NCI-H526 treated with DMSO at 0.1 percent for 48 hours (cell line): ENCODE data around the gene ZCCHC13.
"Not testable (repeated sequence)": the region's sequence is repeated elsewhere in the genome, so short reads cannot be mapped to it uniquely, and the experiment has no call there.

ENCODE experiments used
- DNase-seq: peaks from one replicate; lab custom pipeline; 2025; lab: John Stamatoyannopoulos, UW

ZCCHC13 gene

DNA sequence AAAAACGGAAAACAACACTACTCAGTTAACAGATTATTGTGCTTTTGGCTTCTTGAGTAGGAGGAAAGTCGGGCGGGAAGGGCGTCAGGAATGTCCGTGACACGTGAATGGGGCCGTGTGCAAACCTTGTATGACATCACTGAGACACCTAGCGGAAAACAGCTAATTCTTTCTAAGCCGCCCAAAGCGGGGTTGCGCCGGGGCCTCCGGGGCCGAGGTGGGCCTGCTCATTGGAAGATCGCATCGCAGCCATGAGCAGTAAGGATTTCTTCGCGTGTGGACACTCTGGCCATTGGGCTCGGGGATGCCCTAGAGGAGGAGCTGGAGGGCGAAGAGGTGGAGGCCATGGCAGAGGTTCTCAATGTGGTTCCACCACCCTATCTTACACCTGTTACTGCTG is at the start of gene ZCCHC13:
ZCCHC13 (plus strand) TSS at position 165 of the 400 bp plus-strand sequence; CDS start at position 252, 87 bp downstream.
- DNase-seq = no peak

DNA sequence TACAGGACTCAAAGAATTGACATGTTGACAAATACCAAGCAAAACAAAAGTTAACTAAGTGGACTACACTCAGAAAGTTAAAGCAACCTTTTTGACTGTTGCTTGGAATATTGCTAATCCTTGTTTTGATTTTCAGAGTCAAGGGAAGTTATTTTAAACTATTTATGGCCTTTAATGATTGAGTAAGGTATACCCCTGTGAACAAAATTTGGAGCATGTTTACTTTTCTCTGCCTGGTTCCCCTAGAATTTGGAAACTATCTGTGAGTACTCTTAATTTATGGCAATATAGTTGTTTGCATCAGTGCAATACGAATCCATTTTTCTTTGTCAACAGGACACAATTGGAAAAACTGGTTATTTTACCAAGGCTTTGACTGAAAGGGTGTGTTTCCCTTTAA is 45.9 kb upstream of the ZCCHC13 start:
- not testable (repeated sequence) for DNase-seq

DNA sequence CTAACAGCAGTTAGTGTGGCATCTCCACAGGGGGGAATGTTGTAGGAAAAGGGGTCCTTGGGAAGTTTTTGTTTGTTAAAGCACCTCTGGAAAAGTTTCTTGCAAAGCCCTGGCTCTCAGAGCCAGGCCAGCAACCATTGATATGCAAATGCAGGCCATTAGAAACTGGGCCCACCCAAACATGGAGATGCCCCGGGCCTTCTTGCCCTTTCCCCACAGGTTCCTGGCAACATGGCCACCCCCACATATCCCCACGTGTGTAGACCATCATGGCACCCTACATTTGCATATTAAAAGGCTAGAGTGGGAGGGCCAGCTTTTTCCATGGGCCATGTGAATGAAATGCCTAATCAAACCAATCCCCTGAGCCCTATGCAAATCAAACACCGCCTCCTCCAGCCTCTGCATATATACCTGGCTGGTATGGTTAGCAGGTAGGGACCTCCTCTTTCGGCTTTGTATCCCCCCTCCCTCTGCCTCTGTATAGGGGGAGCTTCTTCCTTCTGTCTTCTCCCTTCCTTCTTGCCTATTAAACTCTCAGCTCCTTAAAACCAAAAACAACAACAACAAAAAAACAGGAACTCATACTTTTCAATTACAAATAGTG is 44.0 kb upstream of the ZCCHC13 start:
- no peak for DNase-seq

DNA sequence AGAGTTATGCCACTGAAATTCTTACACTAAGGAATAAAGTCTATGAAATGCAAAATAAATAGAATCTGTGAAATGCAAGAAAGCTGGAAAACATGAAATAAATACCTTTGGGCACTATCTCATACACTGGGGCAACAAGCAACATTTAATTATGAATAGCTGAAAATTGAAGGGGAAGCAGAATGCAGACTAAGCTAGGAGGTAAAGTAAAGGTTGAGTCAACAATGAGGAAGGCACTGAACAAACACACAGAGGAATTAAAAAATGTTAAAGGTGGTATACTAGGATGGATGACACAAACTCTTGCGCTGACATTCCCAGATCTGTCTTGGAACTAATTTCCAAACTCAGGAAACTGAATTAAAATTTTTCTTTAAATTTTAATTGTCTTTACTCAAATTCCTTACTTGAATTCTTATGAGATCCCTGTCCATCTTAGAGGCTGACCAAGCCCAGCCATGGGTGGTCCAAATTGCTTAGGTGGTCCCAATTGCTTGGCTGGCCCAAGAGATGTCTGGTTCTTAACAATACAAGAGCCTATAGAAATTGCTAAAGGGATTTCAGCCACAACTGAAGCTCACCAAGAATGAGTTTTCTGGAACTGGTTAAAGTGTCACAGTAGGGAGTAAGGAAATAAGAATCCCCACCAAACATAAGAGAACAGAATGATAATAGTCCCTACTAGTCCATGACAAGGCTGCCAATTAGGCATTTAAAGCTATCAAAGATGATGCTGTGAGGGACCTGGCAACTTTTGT is 41.3 kb upstream of the ZCCHC13 start:
- no peak for DNase-seq

DNA sequence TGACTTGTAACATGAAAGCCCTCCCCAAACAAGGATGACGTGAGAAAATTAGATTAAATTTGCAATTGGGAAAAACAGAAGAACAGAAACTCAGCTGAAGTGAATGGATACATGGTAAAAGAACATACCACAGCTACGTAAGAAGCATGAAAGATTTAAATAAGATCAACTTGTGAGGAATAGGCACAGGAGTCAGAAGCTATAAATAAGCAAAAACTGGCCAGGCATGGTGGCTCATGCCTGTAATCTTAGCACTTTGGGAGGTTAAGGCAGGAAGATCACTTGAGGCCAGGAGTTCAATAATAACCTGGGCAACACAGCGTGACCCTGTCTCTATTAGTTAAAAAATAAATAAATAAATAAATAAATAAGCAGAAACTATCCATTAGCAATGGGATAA is 33.6 kb upstream of the ZCCHC13 start:
- DNase-seq = no peak

DNA sequence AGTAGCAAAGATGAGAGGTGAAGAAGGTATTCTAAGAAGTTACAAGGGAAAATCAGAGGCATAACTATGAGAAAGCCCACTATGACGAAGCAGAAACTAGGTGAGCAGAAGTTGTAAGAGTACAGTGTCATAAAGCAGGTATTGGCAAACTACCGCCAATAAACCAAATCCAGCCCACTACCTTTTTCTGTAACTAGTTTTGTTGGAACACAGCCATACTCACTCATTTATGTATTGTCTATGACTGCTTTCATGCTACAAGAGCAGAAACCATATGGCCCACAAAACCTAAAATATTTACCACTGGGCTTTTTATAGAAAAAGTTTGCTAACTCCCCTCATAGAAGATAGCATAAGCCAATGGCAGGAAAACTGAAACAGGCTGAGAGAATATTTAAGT is 31.8 kb upstream of the ZCCHC13 start:
- no peak for DNase-seq

DNA sequence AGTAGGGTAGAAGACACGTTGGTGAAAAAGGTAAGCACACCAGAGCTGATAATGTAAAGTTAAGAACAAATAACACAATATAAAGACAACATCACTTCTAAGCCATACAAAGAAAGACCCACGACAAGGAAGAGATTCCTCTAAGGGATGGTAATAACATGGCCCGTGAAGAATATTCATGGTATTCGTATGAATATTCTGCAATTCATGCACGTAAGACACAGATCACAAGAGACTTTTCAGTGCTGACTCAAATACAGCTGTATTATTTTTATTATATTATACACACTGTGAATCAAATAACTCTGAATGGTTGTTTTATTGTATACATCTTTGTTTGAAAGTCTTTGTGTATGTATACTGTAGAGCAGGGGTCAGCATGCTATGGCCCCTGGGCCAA is 29.5 kb upstream of the ZCCHC13 start:
- no peak for DNase-seq

DNA sequence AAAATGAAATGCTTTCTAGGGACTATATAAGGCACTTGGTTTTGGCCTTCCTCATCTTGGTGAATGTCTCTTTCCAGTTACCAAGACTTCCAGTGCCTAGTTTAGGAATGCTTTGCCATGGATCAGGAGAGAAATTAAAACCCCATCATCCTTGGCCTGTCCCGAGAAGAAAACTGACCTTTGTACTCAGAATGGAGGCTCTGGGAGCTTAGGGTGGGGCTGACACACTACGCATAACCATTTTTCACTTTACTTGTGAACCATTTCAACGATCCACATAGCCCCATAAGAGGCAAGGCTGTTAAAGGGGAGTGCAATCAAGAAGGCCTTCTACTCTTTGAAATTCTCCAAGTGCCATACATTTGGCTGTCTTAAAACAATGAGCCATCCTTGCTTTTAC is 26.7 kb upstream of the ZCCHC13 start:
- no peak for DNase-seq

DNA sequence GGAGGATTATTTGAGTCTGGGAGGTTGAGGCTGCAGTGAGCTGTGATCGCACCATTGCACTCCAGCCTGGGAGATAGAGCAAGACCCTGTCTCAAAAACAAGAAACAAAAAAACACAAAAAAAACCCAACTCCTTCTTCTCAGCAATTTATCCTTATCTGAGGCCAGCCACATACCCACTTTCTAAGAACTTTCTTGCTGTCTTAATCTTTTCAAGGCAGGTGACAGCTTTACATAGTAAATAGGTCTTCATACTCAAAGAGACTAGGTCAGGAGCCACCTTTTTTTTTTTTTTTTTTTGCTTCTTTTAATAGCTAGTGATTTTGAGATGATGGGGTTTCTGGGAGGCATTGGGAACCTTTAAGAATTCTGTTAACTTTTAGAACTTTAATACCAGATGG is 26.1 kb upstream of the ZCCHC13 start:
- no peak for DNase-seq

DNA sequence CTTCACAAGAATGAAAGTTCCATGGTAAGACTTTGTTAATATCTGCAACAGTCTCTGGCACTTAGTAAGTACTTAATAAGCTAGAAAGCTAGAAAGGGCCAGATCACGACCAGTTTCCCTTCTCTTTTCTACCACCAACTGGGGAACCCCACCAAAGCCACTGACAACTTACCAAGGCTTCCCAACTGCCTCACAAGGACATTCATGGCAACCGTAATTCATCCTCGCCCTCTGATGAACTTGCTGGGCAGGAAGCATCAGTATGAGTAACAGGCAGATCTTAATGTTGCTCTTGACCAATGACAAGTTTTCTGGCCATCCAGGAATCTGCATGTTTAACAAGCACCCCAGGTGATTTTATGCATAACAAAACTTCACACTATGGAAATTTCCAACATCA is 23.2 kb upstream of the ZCCHC13 start:
- no peak for DNase-seq

DNA sequence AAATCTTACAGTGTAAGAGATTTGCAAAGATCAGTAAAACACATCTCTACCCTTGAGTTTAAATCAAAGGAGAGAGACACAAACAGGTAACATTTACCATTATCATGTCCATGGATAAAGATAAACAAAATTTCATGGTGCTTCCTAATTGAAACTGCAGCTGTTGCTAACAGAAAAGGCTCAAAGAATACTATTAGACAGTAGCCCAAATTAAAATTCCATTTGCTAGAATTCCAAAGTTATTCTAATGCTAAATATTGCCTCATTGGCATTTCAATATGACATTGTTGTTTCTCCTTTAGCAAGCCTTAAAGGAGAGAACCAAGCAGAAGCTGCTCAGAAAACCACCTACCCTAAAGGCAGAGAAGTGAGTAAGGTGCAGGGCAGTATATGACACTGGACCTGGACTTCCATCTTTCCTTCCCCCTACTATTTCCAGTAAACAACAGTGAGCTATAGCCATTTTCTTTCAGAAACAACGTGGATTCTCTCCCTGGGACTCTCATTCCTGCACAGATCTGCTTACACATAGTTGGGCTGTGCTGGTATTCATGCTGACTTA is 19.5 kb upstream of the ZCCHC13 start:
- DNase-seq = no peak

DNA sequence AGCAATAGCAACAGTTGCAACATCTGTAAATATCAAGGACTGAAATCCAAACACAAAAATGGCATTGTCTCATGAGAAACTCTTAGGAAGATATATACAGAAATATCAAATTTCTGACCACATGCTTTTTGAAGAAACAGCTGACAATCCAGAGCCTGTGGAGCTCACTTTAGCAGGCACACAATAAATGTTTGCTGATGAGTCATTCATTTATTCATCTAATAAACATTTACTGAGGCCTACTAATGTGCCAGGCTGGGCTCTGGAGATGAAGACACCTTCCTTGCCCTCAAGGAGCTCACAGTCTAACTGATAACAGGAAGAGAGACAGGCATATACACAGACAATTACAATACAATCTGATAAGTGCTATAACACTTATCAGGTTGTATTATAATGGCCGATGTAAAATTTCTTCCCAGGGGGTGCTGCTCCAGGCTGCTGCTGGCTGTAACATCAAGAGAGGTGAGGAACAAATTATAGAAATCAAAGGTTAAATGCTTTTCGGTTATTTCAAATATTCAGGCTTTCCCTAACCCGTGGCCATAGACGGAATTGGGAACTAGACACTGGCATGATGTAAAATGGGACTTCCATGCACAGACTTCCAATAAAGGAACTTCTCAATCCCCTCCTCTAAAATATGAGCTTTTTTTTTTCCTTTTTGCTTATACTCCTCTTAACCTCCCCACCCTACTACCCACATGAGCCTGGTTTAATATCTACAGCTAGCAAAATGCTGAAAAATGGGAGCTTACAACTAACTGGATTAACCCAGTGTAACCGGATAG is 16.8 kb upstream of the ZCCHC13 start:
- no peak for DNase-seq

DNA sequence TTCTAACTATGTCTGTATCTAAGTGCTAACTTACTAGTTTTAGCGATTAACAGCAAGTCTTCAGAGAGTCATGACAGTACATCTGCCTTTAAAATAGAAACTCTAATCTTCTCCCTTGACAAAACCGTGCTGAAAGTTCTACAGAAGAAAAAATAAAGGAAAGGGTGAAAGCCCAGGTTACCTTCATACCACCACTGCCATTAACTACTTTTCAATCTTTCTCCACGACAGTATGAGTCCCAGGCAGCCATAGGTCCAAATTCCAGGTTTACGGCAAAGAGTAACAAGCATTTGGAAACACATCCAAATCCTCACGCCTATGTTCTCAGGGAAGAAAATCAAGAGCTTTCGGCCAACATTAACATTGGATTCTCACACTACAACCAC is 12.4 kb upstream of the ZCCHC13 start:
- DNase-seq = no peak

DNA sequence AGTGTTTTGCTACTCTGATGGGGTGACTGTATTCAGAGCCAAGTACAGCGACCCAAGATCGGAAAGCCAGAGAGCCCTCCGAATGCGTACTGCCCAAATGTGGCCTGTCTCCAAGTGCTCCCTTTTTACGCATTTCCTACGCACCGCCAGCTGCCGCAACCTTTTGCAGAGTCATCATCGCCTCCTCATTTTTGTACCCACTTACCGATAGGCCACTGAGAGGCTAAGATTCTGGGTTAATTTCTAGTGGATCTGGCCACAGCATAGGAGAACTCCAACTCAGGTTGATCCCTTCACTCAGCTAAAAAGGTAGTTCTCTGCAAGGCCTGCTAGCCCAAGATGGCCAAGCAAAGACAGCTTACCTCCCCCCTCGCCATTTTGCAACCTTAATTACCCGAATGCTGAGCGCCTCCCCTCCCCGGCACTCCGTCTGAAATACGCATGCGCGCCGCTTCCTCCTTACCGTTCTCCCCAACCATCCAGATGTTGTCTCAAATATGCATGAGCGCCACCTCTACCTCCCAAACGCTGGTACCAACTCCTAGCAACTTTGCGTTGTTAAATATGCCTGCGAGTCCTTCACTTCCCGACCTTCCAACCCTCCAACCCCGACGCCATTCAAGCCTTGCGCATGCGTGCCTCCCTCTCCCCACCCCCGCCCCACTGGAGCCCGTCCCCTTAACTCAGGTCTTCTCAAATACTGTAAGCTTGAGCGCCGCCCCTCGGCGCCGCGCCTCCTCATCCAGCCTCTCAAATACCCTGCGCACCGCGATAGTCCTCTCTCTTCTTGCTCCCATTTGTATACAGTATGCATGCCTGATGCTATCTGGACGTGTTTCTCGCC is 11.8 kb upstream of the ZCCHC13 start:
- DNase-seq = peak; percentile 91

DNA sequence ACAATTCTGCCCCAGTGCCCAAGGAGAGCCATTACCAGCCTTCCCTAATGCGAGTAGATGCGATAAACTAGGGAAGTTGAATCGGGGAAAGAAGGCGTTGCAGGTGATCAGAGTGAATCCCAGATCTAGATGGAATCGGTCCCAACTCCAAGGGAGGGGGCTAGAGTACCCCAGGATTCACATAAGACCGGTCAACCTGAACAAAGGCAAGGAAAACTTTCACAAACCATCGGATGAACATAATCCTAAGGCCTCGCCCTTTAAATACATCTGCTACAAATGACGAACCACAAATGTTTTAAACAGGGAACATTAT is 11.2 kb upstream of the ZCCHC13 start:
- DNase-seq = no peak

DNA sequence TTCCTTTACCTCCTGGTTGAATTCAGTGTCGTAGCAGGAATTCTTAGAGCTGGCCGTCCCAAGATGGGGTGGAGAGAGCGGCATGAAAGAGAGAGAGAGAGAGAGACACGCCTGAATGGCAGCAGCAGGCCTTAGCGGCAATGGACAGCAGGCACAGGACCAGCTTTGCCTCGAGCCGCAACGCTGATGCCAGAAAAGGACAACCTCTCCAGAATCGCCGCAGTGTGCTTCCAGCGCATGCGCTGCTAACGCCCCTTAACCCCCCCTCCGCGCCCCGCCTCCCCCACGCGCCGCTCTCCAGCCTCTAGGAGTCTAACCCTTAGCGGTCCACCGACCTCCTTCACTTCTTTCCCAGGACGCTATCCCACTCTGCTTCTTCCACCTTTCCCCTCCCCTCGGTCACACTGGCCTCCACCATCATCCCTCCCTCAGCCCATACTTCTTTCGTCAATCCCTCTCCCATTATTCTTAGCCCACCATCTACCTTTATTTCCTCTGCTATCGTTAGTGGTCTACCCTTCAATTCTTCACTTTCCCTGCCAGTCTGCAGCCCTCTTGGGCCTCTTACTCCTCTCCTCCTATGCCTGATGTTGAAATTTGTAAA is 10.5 kb upstream of the ZCCHC13 start:
- DNase-seq = peak; percentile 42

DNA sequence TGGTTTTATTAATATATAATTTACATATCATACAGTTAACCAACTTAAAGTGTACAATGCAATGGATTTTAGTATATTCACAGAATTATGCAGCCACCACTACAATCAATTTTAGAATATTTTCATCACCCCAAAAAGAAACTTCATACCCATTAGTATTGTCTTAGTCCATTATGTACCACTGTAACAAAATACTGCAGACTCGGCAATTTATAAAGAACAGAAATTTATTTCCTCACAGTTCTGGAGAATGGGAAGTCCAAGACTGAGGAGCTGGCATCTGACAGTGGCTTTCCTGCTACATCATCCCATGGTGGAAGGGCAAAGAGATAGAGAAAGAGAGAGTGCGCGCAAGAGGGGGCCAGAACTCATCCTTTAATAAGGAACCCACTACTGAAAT is 8.9 kb upstream of the ZCCHC13 start:
- no peak for DNase-seq

DNA sequence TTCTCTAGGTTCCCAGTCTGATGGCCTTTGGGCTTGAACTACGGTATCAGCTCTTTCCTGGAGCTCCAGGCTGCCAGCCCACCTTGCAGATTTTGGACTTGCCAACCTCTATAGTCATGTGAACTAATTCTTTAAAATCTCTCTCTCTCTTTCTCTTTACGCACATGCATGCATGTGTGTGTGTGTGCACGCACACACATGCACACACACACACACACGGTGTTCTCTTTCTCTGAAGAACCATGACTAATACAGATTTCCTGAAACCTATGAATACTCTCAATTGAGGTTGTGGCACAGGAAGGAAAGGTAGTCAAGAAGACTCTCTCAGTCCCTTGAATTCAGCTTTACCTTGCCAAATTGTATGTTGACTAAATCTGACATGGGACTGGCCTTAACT is 6.2 kb upstream of the ZCCHC13 start:
- no peak for DNase-seq

DNA sequence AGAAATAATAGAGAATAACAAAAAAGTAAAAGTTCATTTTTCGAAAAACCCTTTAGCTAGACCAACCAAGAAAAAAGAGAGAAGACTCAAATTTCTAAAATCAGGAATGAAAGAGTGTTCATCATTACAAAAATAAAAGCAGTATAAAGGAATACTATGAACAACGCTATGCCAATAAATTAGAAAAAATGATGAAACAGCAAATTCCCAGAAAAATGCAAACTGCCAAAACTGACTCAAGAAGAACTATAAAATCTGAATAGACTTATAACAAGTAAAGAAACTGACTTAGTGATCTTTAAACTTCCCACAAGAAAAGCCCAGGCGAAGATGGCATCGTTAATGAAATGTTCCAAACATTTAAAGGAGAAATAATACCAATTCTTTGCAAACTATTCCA is 3.1 kb upstream of the ZCCHC13 start:
- no peak for DNase-seq

DNA sequence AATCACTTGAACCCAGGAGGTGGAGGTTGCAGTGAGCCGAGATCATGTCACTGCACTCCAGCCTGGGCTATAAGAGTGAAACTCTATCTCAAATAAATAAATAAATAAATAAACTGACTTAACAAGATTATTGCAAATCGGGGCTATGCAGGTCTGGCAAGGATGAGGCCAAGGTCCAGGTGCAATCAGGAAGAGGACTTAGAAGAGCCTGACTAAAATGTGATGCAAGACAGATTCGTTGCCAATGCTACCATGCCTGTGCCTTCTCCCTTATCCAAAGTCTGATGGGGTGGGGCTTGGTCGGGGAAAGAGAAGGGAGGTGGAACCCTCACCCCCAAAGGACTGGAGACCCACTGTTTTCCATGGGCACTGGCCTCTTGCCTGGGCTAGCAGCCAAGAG is 14.7 kb downstream of the ZCCHC13 start:
- no peak for DNase-seq

DNA sequence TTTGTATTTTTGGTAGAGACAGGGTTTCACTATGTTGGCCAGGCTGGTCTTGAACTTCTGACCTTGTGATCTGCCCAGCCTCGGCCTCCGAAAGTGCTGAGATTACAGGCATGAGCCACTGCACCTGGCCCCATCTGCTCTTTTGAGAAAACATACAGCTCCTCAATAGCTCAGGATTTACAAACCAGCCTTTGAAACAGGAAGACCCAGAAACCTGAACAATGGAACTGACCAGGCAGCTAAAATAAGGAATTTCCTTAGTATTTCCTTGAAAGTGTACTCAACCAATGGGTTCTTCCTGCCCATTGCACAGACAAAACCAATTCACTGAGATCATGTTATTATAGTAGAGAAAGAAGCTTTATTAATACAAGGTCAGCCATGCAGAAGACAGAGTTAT is 15.3 kb downstream of the ZCCHC13 start:
- DNase-seq = not testable (repeated sequence)

DNA sequence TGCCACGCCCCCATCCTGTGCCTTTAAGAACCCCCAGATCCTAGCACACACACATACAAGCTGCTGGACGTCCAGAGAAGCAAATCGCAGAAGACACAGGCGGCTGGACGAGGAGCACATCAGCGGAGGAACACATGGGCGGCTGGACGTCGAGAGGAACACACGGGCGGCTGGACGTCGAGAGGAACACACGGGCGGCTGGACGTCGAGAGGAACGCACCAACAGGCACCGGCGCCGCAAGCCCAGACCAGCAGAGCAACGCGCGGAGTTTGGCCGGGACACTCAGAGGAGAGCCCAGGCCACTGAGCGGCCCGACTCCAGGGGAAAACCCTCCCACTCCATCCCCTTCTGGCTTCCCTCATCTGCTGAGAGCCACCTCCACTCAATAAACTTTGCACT is 17.2 kb downstream of the ZCCHC13 start:
- no peak for DNase-seq
